HepG2 (cell line): Measurements from ENCODE around the gene DNAJC11. TPM values are rescaled to one million over a fixed set of nuclear protein-coding genes. Genes with fewer than 3 reads are reported as not detected.
"Not testable (repeated sequence)": the region's sequence is repeated elsewhere in the genome, so short reads cannot be mapped to it uniquely, and the experiment has no call there.

Source experiments
- ATAC-seq: fragments of 200-7000 bp; cut with Tn5 transposase; 3 replicates; pipeline ENCODE4 v1.9.1; 2020; ENCODE audit warnings: mild to moderate bottlenecking, moderate library complexity
- BruUV-seq: library from RNA; stranded (reverse); fragments of 400-500 nt; replicated peaks from 2 replicates; lab custom pipeline; 2021; lab: Mats Ljungman, UMichigan
- CTCF ChIA-PET: fragments of 300-600 bp; formaldehyde crosslinking; extraction: SDS; loops from one replicate; lab custom pipeline; 2021; ENCODE audit warnings: low total read pairs, inconsistent platforms, low intra/inter-chr PET ratio; lab: Yijun Ruan, JAX
- POLR2A ChIA-PET: fragments of 350-600 bp; sonication (Branson Sonifier 250); formaldehyde crosslinking; loops from one replicate; lab custom pipeline; 2020; ENCODE audit warnings: antibody characterized with exemption, inconsistent platforms; lab: Yijun Ruan, JAX
- DNase-seq: peaks from one replicate; pipeline ENCODE4 v3.0.0-alpha.2; 2015; ENCODE audit warnings: low spot score
- FAIRE-seq: peaks from 3 replicates; lab custom pipeline; 2011; peaks lifted over from hg19 to GRCh38; lab: Jason Lieb, UNC
- H2AFZ ChIP-seq: one replicate; pipeline ENCODE4 v1.6.1; 2011; ENCODE audit warnings: low read length, inconsistent platforms
- H3K27ac ChIP-seq: fragments of 300-600 bp; 3 replicates; pipeline ENCODE4 v1.8.0; 2011; ENCODE audit warnings: mixed run types, mild to moderate bottlenecking, mixed read lengths, low read length, inconsistent platforms; ENCODE audit not compliant: insufficient read depth; ENCODE audit errors: extremely low read length
- H3K27me3 ChIP-seq, 2 experiments: fragments of 200-600 bp in 1 of 2; 2 replicates in 1 of 2; 3 replicates in 1 of 2; pipeline versions ENCODE4 v1.6.0 to v1.8.0; 2011; ENCODE audit warnings: low read length in 2 of 2, mild to moderate bottlenecking in 2 of 2, moderate library complexity in 2 of 2, inconsistent platforms in 1 of 2; ENCODE audit not compliant: insufficient read depth in 2 of 2, control insufficient read depth in 1 of 2
- H3K36me3 ChIP-seq, 2 experiments: fragments of 200-600 bp in 1 of 2; replicated peaks in 1 of 2; 2 replicates in 1 of 2; 3 replicates in 1 of 2; pipeline versions ENCODE4 v1.5.1 to v1.8.0; 2011; ENCODE audit warnings: low read length in 2 of 2, inconsistent platforms in 1 of 2; ENCODE audit not compliant: insufficient read depth in 2 of 2, control insufficient read depth in 1 of 2
- H3K4me1 ChIP-seq: 2 replicates; pipeline ENCODE4 v1.5.1; 2012; ENCODE audit warnings: low read length, inconsistent platforms; ENCODE audit not compliant: insufficient read depth
- H3K4me2 ChIP-seq: 2 replicates; pipeline ENCODE4 v1.6.0; 2011; ENCODE audit warnings: low read depth, low read length, inconsistent platforms
- H3K4me3 ChIP-seq, 3 experiments: fragments of 200-600 bp in 1 of 3; sonication (generic), shearing (Covaris generic) in 1 of 3; replicated peaks in 1 of 3; 2 replicates each; pipeline ENCODE4 v1.5.1; 2011 to 2016; ENCODE audit warnings: low read length in 3 of 3, inconsistent platforms in 2 of 3, low read depth in 2 of 3, mild to moderate bottlenecking in 2 of 3, control low read depth in 1 of 3, mixed read lengths in 1 of 3; ENCODE audit not compliant: insufficient read depth in 1 of 3
- H3K79me2 ChIP-seq: one replicate; pipeline ENCODE4 v1.6.1; 2011; ENCODE audit warnings: low read length, inconsistent platforms; ENCODE audit not compliant: insufficient read depth
- H3K9ac ChIP-seq: 2 replicates; pipeline ENCODE4 v1.6.0; 2011; ENCODE audit warnings: mild to moderate bottlenecking, low read depth, low read length, inconsistent platforms; ENCODE audit not compliant: insufficient read depth
- H3K9me3 ChIP-seq: 2 replicates; pipeline ENCODE4 v1.5.1; 2012; ENCODE audit warnings: mild to moderate bottlenecking, low read length
- H4K20me1 ChIP-seq: 2 replicates; pipeline ENCODE4 v1.6.0; 2011; ENCODE audit warnings: inconsistent platforms, mild to moderate bottlenecking, low read length, moderate library complexity; ENCODE audit not compliant: insufficient read depth
- ATRX ChIP-seq: sonication (generic); formaldehyde crosslinking; IDR thresholded peaks from 2 replicates; pipeline ENCODE4 v1.4.0; 2020; ENCODE audit warnings: missing genetic modification reagents, borderline replicate concordance
- GLI4 ChIP-seq: sonication (generic); formaldehyde crosslinking; IDR thresholded peaks from 2 replicates; pipeline ENCODE4 v1.5.1; 2020; ENCODE audit warnings: missing genetic modification reagents, mild to moderate bottlenecking, moderate library complexity, borderline replicate concordance
- HMG20A ChIP-seq: IDR thresholded peaks from 2 replicates; pipeline ENCODE4 v1.6.1; 2016; ENCODE audit warnings: borderline replicate concordance
- HOXA7 ChIP-seq: sonication (generic); formaldehyde crosslinking; IDR thresholded peaks from 2 replicates; pipeline ENCODE4 v1.8.1; 2022; ENCODE audit warnings: mild to moderate bottlenecking, missing genetic modification reagents, moderate library complexity
- NFYB ChIP-seq: sonication (generic); formaldehyde crosslinking; IDR thresholded peaks from 2 replicates; pipeline ENCODE4 v1.4.0; 2020; ENCODE audit warnings: missing genetic modification reagents
- NFYC ChIP-seq: IDR thresholded peaks from 2 replicates; pipeline ENCODE4 v1.6.1; 2016; ENCODE audit warnings: missing genetic modification reagents, missing compliant biosample characterization
- RBM22 ChIP-seq: fragments of 200-400 bp; formaldehyde crosslinking; optimal IDR thresholded peaks from 2 replicates; pipeline ENCODE3; 2017; ENCODE audit warnings: mild to moderate bottlenecking, low read length, moderate library complexity
- ZFP36L1 ChIP-seq: sonication (generic); formaldehyde crosslinking; IDR thresholded peaks from 2 replicates; pipeline ENCODE4 v1.8.0; 2022; ENCODE audit warnings: mild to moderate bottlenecking, missing genetic modification reagents, moderate library complexity
- ZNF20 ChIP-seq: sonication (generic); formaldehyde crosslinking; IDR thresholded peaks from 2 replicates; pipeline ENCODE4 v1.4.0; 2020; ENCODE audit warnings: mild to moderate bottlenecking, moderate library complexity, missing genetic modification reagents
- ZNF326 ChIP-seq: sonication (generic); formaldehyde crosslinking; IDR thresholded peaks from 2 replicates; pipeline ENCODE4 v1.4.0; 2020; ENCODE audit warnings: missing genetic modification reagents, borderline replicate concordance
- ZNF44 ChIP-seq: sonication (generic); formaldehyde crosslinking; IDR thresholded peaks from 2 replicates; pipeline ENCODE4 v1.5.1; 2020; ENCODE audit warnings: mild to moderate bottlenecking, missing genetic modification reagents
- ZNF788 ChIP-seq: sonication (generic); formaldehyde crosslinking; IDR thresholded peaks from 2 replicates; pipeline ENCODE4 v1.5.0; 2020; ENCODE audit warnings: mild to moderate bottlenecking, missing genetic modification reagents, borderline replicate concordance
- WGBS: methylation state at CpG from one replicate; pipeline ENCODE4 v1.1.6; 2017; ENCODE audit warnings: low lambda C conversion rate; 5-methylcytosine and 5-hydroxymethylcytosine counted together
- in situ Hi-C: cut with HindIII; loops from 2 replicates; pipeline ENCODE4 v1.10.0; 2017; ENCODE audit warnings: low pct_unique_long_range_greater_than_20kb; ENCODE audit not compliant: extremely low pct_ligation_motif_present
- intact Hi-C: fragments of 100-400 bp; cut with micrococcal nuclease; formaldehyde crosslinking; loops from one replicate; pipeline ENCODE4 v1.10.0; 2022; ENCODE audit not compliant: unreplicated experiment
- polyA plus RNA-seq, 8 experiments: library from polyadenylated mRNA; depleted of rRNA in 3 of 8; stranded (reverse) in 7 of 8; unstranded in 1 of 8; fragments of >200 nt; fragmentation: Illumina TruSeq in 4 of 8; extraction: Trizol in 4 of 8; gene quantifications; 2 replicates each; pipeline versions ENCODE4 v1.2.1 to v1.2.3, GENCODE V29; 2011 to 2016; ENCODE audit warnings: low read depth in 4 of 8, missing spikeins in 1 of 8, mixed read lengths in 1 of 8; ENCODE audit not compliant: insufficient read depth in 1 of 8
- total RNA-seq, 5 experiments: library from RNA; depleted of rRNA; stranded (reverse); fragments of >200 nt; fragmentation: Illumina TruSeq; extraction: Trizol; gene quantifications; 2 replicates each; pipeline ENCODE4 v1.2.3, GENCODE V29; 2016; ENCODE audit warnings: low read depth in 1 of 5
- TF ChIP-seq, protein P1 (sequence below): IDR thresholded peaks from 2 replicates; pipeline ENCODE4 v1.6.1; 2016; ENCODE audit warnings: missing biosample characterization, missing genetic modification reagents, low read depth

The DNAJC11 gene
- total and polyA plus RNA-seq, 2 of the 13 experiments (the other 11 are each of a cell fraction or from before 2014, with no cell fraction given): 25.1 to 47.6 TPM

DNA sequence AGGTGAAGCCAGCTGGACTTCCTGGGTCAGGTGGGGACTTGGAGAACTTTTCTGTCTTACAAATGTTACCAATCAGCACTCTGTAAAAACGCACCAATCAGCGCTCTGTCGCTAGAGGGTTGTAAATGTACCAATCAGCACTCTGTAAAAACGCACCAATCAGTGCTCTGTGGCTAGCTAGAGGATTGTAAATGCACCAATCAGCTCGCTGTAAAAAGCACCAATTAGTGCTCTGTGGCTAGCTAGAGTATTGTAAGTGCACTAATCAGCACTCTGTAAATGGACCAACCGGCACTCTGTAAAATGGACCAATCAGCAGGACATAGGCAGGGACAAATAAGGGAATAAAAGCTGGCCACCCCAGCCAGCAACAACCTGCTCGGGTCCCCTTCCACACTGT lies 39.1 kb downstream of the DNAJC11 start:
- TF ChIP-seq NFYC (CRISPR knock-in tag): peak; percentile 29; the same call in 1 of the 2 replicates
- TF ChIP-seq NFYB (CRISPR knock-in tag): peak; percentile 58
- DNase-seq, H3K4me1 ChIP-seq, intact Hi-C loops, POLR2A ChIA-PET, H3K27me3 ChIP-seq, ATAC-seq, H3K9ac ChIP-seq, in situ Hi-C loops, CTCF ChIA-PET, H4K20me1 ChIP-seq, H3K4me2 ChIP-seq, H2AFZ ChIP-seq, H3K27ac ChIP-seq, H3K4me3 ChIP-seq, FAIRE-seq, H3K9me3 ChIP-seq, BruUV-seq: not testable (repeated sequence)
- 95% methylated on average over 6 of the region's 7 CpGs for WGBS
- Histone ChIP-seq H3K36me3 (peaks cover 12 to 58% of the 10 kb centered on the region in 2 experiments), H3K79me2 (peaks cover 10% of the 10 kb centered on the region)

DNA sequence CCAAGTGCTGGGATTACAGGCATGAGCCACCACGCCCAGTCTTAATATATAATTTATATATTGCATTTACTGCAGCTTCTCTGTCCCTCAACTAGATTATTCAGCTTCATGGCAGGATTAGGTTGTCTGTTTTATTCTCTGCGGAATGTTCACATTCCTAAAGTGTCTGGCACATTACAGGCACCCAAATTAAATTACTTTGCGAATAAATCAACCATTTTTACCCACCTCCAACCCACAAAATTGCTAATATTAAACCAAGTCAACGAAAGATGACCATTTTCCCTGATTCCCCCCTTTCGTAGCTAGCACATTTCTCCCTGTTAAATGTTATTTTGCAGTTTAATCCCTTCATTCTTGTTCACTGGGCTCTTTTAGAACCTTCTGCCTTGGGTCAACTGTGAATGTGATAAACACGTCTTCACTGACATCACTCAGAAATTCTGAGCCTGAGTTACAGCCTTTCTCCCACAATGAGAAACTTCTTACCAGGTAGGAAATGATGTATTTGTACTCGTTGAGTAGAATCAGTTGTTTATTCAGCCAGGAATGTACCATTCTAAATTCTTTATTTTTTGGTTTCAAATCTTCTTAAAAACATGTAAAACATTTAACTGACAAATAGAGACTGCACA lies 41.1 kb downstream of the DNAJC11 start:
- H3K36me3 ChIP-seq: peaks cover 6 to 50% of the 10 kb centered on the region in 2 experiments
- H3K27ac ChIP-seq: no peak overlapping the region
- H3K27me3 ChIP-seq: no peaks in the 10 kb centered on the region; a peak in 1 of 5 replicates
- ChIA-PET POLR2A (no interaction called here), CTCF (no interaction called here)
- no peaks in the 10 kb centered on the region for H3K9me3 ChIP-seq
- peaks cover 3% of the 10 kb centered on the region; the same call in 1 of the 2 replicates for H4K20me1 ChIP-seq
- no TSS peak for BruUV-seq
- no peak for DNase-seq
- no peak overlapping the region for H3K4me3 ChIP-seq
- no peak overlapping the region for H2AFZ ChIP-seq
- intact Hi-C loops: no loop called here
- no peaks in the 10 kb centered on the region for H3K4me1 ChIP-seq
- ATAC-seq: no peak
- peaks cover 10% of the 10 kb centered on the region for H3K79me2 ChIP-seq
- in situ Hi-C loops: no loop called here
- WGBS: 87% methylated on average over 7 of the region's 7 CpGs
- FAIRE-seq: no peak
- no peak overlapping the region for H3K4me2 ChIP-seq
- no peak overlapping the region for H3K9ac ChIP-seq
- TF ChIP-seq ZNF326 (CRISPR knock-in tag) (no peak), ZNF20 (CRISPR knock-in tag) (no peak), ZNF788 (CRISPR knock-in tag) (no peak), GLI4 (CRISPR knock-in tag) (no peak), ATRX (CRISPR knock-in tag) (no peak), HMG20A (no peak), ZFP36L1 (no peak), RBM22 (no peak), ZNF44 (CRISPR knock-in tag) (no peak), HOXA7 (CRISPR knock-in tag) (no peak)
- TF ChIP-seq, protein P1, sequence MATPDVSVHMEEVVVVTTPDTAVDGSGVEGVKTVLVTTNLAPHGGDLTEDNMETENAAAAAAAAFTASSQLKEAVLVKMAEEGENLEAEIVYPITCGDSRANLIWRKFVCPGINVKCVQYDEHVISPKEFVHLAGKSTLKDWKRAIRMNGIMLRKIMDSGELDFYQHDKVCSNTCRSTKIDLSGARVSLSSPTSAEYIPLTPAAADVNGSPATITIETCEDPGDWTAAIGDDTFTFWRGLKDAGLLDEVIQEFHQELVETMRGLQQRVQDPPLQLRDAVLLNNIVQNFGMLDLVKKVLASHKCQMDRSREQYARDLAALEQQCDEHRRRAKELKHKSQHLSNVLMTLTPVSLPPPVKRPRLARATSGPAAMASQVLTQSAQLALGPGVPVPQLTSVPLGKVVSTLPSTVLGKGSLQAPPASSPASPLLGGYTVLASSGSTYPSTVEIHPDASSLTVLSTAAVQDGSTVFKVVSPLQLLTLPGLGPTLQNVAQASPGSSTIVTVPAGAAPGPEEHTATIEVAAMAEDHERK (CRISPR knock-in tag): no peak
